HL-60/S4 treated with phorbol 12-myristate 13-acetate at 8.2 ng/mL for 4 days and 3 days (cell line): ENCODE data around the gene CYP1A2.

Experiments used
- in situ Hi-C: fragments of 300-500 bp; cut with MboI; formaldehyde crosslinking; loops from 2 replicates; pipeline ENCODE4 v1.15.0; 2022; ENCODE audit warnings: low sequenced_read_pairs

The CYP1A2 gene

DNA sequence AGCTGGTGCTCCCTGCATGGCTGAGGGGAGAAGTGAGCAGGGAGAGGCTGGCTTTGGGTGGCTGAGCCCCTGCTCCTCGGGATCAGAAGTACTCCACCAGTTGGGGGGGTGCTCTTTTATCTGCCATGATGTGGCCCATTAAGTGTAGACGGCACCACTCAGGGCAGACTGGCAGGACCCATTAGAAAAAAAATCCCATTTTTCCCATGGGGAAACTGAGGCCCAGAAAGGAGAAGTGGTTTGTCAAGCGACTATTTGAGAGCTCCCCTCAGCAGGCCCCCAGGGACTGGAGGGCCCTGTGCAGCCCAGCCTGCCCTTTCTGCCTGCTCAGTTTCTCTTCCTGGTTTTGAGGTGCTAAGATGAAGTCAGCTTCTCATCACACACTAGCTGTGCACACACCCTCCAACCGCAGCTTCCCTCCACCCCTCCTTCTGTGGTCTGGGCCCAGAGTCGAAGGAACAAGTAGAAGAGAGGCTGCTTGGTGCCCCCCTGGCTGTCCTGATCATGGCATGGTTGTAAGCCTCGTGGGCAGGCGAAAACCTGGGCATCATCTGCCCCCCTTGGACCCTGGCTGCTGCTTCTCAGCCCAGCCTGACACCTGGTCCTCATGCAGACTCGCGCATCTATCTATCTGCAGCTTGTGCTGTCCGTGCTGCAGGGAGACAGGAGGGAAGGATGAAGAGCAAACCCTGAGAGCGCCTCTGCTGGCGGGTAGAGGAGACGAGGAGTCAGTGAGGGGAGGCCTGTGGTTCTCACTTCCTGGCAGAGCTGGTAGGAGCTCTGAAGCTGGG lies 38.8 kb downstream of the CYP1A2 start:
- in situ Hi-C loops, result no loop called here

DNA sequence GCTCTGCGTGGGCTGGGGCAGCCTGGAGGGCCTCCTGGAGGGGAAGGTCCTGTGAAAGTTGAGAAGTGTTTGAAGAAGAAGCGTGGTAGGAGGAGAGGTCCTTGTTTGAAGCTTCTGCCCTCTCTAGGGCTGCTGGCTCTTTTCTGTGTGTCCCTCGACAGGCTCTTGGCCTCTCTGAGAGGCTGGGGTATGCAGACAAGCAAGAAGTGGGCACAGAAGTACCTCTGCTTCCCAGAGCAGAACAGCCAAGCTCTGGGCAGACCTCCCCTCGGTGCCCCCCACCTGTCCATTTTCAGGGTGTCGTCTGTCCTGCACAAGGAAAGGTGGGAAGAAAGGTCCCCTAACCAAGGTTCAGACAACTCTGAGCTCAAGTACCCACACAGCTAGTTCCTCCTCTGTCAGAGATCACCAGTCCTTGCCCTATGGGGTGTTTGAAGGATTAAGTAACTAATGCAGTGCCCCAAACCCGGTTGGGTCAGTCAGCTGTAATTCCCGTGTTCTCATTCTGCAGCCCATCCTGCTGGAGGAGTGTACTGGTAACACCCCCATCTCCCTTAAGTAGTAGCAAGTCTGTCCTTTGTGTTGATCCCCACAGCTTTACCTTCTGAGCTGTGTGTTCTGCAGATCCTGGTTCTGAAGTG lies 39.5 kb downstream of the CYP1A2 start:
- in situ Hi-C loops, result no loop called here

DNA sequence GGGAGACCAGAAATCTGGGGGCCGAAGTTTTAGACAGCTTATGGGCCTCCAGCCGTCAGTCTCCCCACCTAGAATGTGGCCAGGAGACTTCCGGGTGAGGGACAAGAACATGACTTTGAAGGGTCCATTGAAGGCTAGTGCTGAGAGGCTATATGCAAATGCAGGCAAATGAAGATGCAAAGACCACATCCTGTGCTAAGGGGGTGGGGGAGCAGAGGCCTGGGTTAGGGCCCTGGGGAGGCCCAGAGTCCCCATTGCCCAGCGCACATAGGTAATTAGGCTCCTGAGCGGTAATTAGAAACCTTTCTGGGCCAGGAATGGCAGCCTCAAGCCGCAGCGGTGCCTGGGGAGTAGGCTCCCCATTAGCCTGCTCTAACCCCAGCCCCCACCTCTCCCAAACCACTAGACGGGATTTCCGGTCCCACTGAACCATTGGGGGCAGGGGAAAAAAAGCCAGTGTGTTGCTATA lies 40.1 kb downstream of the CYP1A2 start:
- in situ Hi-C loops, result no loop called here

DNA sequence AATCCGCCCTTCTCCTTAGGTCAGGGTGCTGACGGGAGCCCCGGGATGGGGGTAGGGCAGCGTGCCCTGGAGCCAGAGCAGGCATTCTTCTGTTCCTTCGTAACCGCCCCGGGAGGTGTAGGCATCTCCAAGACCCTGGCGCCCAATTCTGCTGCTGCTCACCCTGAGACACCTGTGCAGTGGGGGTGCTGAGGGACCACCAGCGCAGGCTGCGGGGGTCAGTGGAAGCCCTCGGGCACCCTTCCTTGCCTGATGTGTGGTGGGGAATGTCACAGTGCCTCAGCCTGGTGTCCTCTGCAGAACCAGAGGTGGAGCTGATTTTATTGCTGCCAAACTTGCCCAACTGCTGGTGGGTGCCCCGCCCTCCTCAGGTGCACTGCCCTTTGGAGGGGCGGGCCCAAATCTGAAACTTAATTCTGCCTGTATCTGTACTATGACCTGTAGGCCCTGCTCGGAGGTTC lies 40.6 kb downstream of the CYP1A2 start:
- in situ Hi-C loops, result no loop called here

DNA sequence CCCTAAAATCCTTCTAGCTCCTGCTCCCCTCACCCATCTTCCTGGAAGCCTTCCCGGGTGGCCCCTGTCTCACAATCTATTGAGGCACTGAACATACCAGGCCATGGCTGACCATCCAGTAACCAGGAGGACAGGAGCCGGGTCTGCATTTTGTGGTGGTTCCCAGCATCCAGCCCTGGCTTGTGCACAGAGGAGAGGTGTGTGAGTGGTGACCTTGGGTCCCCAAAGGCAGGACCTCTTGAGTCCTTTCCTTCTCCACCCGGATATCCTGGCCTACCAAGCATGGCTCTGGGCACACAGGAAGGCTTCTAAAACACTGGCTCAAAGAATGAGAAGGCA lies 41.1 kb downstream of the CYP1A2 start:
- in situ Hi-C loops, result no loop called here

DNA sequence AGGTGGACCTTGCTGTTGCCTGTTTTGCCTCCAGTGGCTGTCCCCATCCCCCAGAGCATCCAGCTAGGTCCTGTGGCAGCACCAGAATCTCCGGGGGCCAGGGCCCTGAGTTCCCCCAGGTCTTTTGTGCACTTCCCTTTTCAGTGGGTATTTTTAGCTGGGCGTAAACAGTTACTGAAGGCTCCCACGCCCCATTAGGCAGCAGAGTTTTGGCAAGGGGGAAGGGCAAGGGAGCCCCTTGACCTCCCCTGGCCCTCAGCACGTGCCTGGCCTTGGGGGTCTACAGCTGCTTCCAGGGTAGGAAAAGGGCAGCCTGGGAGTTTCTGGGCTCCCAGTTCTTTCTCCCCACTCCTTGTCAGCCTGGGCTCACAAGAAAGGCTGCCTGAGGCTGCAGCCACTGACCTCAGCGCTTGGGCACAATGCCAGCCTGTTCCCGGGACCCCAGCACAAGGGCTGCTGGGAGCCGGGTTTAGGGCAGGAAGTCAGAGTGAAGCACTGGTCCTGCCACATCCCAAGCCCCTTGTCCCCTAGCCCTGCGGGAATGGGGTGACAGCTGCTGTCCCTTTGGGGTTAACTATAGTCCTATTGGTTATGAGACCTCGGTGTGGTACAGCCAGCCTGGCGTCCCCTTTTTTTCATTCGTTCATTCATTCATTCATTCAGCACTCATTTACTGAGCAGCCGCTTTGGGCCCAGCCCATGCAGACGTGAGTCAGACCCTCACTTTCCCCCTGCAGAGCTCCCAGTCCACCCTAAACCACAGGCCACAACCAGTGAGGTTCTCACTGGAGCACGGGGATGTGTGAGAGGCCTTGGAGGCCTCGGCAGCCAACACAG lies 41.7 kb downstream of the CYP1A2 start:
- in situ Hi-C loops, result no loop called here

DNA sequence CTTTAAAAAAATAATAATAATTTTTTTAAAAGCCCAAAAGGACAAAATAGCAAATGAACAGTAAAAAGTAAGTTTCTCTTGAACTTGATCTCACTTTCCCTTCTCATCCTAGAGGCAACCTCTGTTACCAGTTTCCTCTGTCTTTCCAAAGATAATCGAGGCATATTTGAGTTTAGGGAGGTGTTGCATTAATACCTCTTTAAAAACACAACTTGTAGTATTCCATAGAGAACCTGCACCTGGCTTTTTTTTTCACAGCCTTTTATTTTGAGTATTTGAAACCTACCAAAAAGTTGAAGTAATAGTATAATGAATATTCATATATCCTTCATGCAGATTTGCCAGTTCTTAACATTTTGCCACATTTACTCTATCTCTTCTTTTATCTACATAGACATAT lies 42.4 kb downstream of the CYP1A2 start:
- in situ Hi-C loops, result no loop called here

DNA sequence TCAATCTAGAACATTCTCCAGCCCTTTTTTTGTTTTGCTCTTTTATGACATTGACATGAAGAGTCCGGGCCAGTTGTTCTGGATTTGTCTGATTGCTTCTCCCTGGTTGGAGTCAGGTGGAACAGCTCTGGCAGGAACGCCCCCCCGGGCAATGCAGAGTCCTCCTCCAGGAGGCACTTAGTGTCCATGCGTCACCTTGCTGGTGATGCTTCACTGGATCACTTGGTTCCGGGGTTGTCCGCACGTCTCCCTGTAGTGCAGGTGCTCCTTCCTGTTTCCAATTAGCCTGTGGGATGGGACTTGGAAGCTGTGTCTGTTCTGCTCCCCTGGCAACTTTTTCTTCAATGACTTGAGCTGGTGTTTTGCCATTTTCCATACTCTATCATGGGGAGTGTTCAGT lies 43.0 kb downstream of the CYP1A2 start:
- in situ Hi-C loops, result no loop called here

DNA sequence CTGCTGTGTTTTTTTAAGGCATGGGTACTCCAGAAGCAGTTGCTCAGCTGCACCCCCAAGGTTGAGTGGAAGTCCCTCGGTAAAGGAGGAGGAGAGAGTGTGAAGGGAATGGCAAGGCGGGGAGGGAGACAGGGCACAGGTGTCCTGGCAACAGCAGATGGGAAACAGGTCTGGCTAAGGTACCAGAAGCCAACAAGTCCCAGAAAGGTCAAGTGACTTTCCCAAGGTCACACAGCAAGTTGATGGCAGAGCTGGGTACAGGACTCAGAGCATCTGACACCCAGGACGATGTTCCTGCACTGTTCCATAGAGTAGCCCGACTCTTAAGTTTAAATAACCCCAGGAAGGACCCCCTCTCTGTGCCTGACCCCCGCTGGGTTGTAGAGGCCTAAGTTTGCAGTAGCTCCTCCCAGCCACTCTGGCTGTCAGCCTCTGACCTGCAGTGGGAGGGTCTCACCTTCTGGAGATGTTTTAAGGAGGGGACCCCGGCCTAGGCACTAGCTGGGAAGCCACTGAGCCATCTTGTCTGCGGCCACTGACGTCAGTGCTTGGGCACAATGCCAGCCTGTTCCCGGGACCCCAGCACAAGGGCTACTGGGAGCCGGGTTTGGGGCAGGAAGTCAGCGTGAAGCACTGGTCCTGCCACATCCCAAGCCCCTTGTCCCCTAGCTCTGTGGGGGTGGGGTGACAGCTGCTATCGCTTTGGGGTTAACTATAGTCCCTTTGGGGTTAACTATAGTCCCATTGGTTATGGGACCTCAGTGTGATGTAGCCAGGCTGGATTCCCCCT lies 43.8 kb downstream of the CYP1A2 start:
- in situ Hi-C loops, result no loop called here

DNA sequence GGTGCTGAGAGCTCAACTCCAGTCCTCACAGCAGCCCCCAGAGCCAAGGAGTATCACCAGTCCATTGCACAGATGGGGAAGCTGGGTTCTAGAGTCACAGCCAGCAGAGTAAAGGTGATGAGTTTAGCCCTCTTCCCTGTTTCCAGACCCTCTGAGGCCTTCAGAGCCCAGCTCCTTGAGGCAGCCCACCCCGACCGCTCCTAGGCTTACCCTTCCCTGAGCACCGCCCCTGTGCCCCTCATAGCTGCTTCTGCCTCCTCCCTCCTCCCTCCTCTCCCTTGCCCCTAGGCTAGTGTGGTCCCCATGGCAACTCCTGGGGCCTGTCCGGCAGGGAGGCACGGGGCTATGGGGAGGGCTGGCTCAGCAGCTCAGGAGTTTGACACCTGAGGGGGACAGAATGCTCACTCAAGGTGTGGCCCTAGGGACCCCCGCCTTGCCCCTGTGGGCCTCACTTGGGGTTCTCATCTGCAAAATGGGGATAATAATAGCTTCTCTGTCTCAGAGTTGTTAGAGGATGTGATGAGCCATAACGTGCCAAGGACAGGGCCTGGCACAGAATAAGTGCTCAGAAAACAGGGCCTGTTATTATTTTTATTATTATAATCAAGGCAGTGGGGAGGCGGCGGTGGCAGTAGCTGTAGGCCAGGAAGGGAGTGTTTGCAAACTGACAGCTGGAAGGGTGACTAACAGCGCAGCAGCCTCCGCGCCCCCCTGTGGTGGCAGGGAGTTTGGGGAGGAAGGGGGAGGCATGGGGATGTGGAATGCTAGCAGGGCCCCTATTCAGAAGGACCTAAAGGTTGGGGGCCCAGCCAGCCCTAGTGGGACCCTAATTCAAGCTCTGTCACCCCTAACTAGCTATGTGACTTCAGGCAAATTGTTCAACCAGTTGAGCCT lies 44.7 kb downstream of the CYP1A2 start:
- in situ Hi-C loops, result no loop called here

DNA sequence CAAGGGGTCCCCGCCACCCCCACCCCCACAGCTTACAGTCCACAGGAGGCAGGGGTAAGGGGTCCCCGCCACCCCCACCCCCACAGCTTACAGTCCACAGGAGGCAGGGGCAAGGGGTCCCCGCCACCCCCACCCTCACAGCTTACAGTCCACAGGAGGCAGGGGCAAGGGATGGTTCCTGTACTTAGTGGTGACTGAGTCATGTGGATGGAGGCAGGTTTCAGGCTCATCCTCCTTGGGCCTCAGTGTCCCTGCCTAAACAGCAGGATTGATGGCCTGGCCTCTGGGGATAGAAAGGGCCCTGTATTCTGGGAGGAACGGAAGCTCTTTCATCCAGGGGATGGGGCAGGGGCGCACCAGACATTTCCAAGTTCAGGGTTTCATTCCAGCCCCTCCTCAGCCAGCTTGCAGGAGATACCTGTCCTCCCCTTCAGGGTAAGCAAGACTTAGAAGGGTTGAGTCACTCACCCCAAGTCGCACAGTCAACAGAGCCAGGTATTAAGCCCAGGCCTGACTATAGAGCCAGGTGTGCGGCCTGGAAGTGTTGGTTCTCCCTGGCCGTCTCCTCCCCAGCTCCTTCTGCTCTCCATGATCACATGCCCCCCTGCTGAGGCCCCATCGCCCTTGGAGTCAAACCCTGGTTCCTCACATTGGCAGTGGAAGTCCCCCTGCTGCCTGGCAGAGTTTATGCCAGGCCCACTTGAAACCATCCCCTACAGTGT lies 45.8 kb downstream of the CYP1A2 start:
- in situ Hi-C loops, result no loop called here

DNA sequence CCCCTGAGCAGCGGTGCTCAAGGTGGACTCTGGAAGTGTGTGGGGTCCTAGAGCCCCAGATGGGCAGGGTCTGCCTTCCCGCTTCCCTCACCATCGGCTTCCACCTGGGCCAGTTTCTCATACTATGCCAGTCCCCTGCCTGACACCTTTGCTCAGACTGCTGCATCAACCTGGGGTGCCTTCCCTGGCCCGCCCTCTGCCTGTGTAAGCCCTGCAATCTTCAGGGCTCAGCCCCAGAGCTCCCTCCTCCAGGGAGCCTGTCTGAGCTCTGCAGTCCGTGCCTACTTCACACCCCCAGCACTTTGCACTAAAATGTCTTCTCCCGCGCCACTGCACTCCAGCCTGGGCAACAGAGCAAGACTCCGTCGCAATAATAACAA lies 46.3 kb downstream of the CYP1A2 start:
- in situ Hi-C loops, result no loop called here

DNA sequence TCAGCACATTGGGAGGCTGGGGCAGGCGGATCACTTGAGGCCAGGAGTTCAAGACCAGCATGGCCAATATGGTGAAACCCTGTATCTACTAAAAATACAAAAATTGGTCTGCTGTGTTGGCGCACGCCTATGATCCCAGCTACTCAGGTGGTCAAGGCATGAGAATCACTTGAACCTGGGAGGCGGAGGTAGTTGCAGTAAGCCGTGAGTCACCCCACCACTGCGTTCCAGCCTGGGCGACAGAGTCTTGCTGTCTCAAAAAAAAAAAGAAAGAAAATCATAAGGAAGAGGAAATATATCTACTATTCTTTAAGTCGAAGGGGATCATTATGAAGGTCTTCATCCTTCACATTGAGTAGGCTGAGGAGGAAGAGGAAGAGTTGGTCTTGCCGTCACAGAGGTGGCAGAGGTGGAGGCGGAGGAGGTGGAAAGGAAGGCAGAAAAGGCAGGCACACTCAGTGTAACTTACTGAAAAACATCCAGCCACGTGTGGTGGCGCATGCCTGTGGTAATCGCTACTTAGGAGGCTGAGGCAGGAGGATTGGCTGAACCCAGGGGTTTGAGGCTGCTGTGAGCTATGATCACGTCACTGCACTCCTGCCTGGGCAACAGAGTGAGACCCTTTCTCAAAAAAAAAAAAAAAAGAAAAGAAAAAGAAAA lies 47.5 kb downstream of the CYP1A2 start:
- in situ Hi-C loops, result no loop called here

DNA sequence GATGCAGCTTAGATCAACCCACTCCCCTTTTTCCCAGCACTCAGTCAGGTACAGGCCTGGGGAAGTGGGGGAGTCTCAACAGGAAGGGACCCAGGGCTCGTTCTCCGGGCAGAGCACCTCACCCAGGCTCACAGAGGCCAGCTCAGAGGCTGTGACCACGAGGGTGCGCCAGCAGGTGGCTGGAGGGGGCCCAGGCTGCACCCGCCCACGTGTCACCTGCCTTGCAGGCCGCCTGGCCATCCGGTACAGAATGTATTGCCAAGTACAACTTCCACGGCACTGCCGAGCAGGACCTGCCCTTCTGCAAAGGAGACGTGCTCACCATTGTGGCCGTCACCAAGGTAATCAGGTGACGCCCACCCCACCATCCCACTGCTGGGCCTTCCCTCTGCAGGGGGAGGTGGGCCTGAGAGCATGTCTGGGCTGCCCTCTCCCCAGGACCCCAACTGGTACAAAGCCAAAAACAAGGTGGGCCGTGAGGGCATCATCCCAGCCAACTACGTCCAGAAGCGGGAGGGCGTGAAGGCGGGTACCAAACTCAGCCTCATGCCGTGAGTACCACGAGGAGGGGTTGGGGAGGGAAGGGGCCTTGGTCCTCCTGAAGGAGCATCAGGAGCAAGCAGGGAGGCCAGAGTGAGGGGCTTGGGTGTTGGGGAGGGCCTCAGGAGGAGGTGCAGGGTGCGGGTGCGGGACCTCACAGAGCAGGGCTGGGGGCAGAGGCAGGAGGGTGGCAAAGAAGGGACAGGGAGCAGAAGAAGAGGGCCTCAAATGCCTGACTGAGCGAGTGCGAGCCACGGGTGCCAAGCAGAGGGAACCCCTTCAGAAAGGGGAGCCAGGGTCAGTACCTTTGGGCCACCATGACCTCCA lies 50.0 kb downstream of the CYP1A2 start:
- in situ Hi-C loops, result no loop called here

DNA sequence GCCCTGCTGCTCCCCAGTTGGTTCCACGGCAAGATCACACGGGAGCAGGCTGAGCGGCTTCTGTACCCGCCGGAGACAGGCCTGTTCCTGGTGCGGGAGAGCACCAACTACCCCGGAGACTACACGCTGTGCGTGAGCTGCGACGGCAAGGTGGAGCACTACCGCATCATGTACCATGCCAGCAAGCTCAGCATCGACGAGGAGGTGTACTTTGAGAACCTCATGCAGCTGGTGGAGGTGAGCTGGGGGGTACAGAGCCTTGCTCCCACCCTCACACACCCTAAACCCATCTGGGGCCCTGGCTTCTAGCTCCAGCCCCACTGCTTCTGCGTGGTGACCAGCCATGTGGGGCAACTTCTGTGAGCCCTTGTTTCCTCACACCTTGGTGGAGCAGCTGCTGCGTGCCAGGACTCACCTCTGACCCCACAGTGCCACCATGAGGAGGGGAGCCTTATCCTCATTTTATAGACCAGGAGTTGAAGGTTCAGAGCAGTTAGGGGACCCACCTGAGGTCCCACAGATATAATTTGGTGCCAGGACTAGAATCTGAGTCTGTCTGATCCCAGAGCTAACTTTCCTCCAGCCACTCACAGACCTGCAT lies 50.7 kb downstream of the CYP1A2 start:
- in situ Hi-C loops, result no loop called here

DNA sequence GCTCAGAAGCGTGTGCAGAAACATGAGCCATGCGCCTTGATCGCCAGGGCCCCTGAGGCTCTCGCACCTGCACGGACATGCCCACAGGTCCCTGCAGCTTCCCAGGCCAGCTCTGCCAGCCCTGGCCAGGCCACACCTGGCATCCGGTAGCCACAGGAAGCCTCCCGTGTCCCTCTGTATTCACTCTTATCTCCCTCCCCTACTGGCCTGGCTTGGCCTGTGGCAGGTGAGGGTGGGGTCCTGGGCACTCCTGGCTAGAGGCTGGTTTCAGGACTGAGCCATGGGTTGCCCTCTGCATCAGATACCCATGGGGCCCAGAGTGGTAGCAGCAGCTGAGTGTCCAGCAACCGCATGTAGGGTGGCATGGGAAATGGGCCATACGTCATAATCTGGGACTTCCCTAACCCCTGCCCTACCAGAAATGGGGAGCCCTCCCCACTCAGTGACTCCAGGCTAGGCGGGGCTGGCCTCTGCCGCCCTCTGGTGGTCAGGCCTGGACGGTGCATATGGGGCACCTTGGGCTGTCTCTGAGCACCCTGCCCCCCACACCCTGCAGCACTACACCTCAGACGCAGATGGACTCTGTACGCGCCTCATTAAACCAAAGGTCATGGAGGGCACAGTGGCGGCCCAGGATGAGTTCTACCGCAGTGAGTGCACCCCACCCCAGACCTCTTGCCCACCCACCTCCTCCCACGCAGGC lies 51.4 kb downstream of the CYP1A2 start:
- in situ Hi-C loops, result no loop called here

DNA sequence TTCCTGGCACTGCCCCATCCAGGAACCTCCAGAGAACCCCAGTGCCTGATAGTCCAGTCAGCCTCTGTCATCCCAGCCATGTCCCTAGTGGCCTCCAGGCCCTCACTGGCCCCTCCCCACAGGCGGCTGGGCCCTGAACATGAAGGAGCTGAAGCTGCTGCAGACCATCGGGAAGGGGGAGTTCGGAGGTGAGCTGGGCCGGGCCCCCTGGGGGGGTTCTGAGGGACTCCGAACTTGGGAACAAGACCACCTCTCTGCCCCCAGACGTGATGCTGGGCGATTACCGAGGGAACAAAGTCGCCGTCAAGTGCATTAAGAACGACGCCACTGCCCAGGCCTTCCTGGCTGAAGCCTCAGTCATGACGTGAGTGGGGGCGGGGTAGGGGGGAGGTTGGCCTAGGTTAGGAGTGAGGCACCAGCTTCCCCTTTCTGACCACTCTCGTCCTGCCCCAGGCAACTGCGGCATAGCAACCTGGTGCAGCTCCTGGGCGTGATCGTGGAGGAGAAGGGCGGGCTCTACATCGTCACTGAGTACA lies 52.0 kb downstream of the CYP1A2 start:
- in situ Hi-C loops, result no loop called here
